K562 (cell line): Measurements from ENCODE around the gene SRRD. TPM values are rescaled to one million over a fixed set of nuclear protein-coding genes. Genes with fewer than 3 reads are reported as not detected.
"Not testable (repeated sequence)": the region's sequence is repeated elsewhere in the genome, so short reads cannot be mapped to it uniquely, and the experiment has no call there.

Experiments used
- ATAC-seq: fragments of 200-7000 bp; cut with Tn5 transposase; 3 replicates; pipeline ENCODE4 v1.9.1; 2020; ENCODE audit warnings: moderate library complexity
- BruUV-seq: library from RNA; stranded (reverse); fragments of 400-500 nt; replicated peaks from 2 replicates; lab custom pipeline; 2021; lab: Mats Ljungman, UMichigan
- CTCF ChIA-PET: fragments of 300-600 bp; formaldehyde crosslinking; extraction: SDS; loops from one replicate; lab custom pipeline; 2021; ENCODE audit warnings: low intra/inter-chr PET ratio; lab: Yijun Ruan, JAX
- POLR2A ChIA-PET: fragments of 300-600, 350-650 bp; sonication (Branson Sonifier 250); formaldehyde crosslinking; extraction: SDS; loops from one replicate; lab custom pipeline; 2021; ENCODE audit warnings: antibody characterized with exemption, inconsistent platforms; lab: Yijun Ruan, JAX
- DNase-seq, 4 experiments: peaks; one replicate each; pipeline versions ENCODE4 v3.0.0 to v3.0.0-alpha.2; 2011 to 2018; ENCODE audit warnings: low spot score in 3 of 4, mixed read lengths in 3 of 4; ENCODE audit errors: extremely low read depth in 1 of 4
- FAIRE-seq: peaks from 2 replicates; lab custom pipeline; 2011; peaks lifted over from hg19 to GRCh38; lab: Jason Lieb, UNC
- H2AFZ ChIP-seq: 2 replicates; pipeline ENCODE4 v1.6.0; 2011; ENCODE audit warnings: low read depth, low read length, control low read depth, inconsistent platforms
- H3K27ac ChIP-seq: fragments of 200-600 bp; 3 replicates; pipeline ENCODE4 v1.8.0; 2011; ENCODE audit warnings: low read depth, mild to moderate bottlenecking, control low read depth, inconsistent platforms, low read length, moderate library complexity, mixed read lengths; ENCODE audit errors: extremely low read depth
- H3K27me3 ChIP-seq, 2 experiments: fragments of 300-600 bp in 1 of 2; 2 replicates in 1 of 2; 3 replicates in 1 of 2; pipeline versions ENCODE4 v1.6.0 to v1.8.0; 2011; ENCODE audit warnings: inconsistent platforms in 2 of 2, low read length in 2 of 2, mild to moderate bottlenecking in 1 of 2, mixed read lengths in 1 of 2, moderate library complexity in 1 of 2; ENCODE audit not compliant: control insufficient read depth in 2 of 2, insufficient read depth in 2 of 2
- H3K36me3 ChIP-seq: fragments of 300-600 bp; 3 replicates; pipeline ENCODE4 v1.8.0; 2011; ENCODE audit warnings: mild to moderate bottlenecking, low read length, inconsistent platforms; ENCODE audit not compliant: control insufficient read depth, insufficient read depth
- H3K4me1 ChIP-seq, 2 experiments: fragments of 200-600 bp in 1 of 2; replicated peaks in 1 of 2; 2 replicates in 1 of 2; 3 replicates in 1 of 2; pipeline versions ENCODE4 v1.5.1 to v1.8.0; 2011; ENCODE audit warnings: inconsistent platforms in 2 of 2, low read length in 2 of 2, mild to moderate bottlenecking in 1 of 2, mixed read lengths in 1 of 2, moderate library complexity in 1 of 2; ENCODE audit not compliant: control insufficient read depth in 2 of 2, insufficient read depth in 2 of 2
- H3K4me2 ChIP-seq: 2 replicates; pipeline ENCODE4 v1.6.1; 2011; ENCODE audit warnings: low read length, control low read depth, inconsistent platforms, mixed read lengths; ENCODE audit not compliant: insufficient read depth
- H3K4me3 ChIP-seq: fragments of 200-600 bp; sonication (generic), shearing (Covaris generic); 2 replicates; pipeline ENCODE4 v1.5.1; 2016; ENCODE audit warnings: control low read depth, inconsistent platforms
- H3K79me2 ChIP-seq: fragments of 200-600 bp; 3 replicates; pipeline ENCODE4 v1.8.0; 2011; ENCODE audit warnings: low read length, inconsistent platforms; ENCODE audit not compliant: control insufficient read depth, insufficient read depth
- H3K9ac ChIP-seq, 2 experiments: 2 replicates each; pipeline versions ENCODE4 v1.6.0 to v1.6.1; 2011; ENCODE audit warnings: low read depth in 2 of 2, low read length in 2 of 2, control low read depth in 1 of 2, inconsistent platforms in 1 of 2, mild to moderate bottlenecking in 1 of 2, mixed read lengths in 1 of 2; ENCODE audit not compliant: insufficient read depth in 1 of 2
- H3K9me1 ChIP-seq: one replicate; pipeline ENCODE4 v1.6.0; 2011; ENCODE audit warnings: inconsistent platforms, mild to moderate bottlenecking, low read length, moderate library complexity; ENCODE audit not compliant: control insufficient read depth, insufficient read depth
- H3K9me3 ChIP-seq: replicated peaks from 2 replicates; pipeline ENCODE4 v1.5.1; 2011; ENCODE audit warnings: low read depth, low read length, inconsistent platforms; ENCODE audit not compliant: control insufficient read depth, insufficient read depth
- H4K20me1 ChIP-seq: replicated peaks from 2 replicates; pipeline ENCODE4 v1.6.1; 2011; ENCODE audit warnings: low read length, inconsistent platforms, mixed read lengths; ENCODE audit not compliant: control insufficient read depth, insufficient read depth
- CBFA2T2 ChIP-seq: fragments of 450-650 bp; conservative IDR thresholded peaks from 2 replicates; pipeline ENCODE4 v1.6.1; 2017; ENCODE audit warnings: mild to moderate bottlenecking
- KAT7 ChIP-seq: sonication (generic); formaldehyde crosslinking; IDR thresholded peaks from 2 replicates; pipeline ENCODE4 v1.8.0; 2022; ENCODE audit warnings: missing genetic modification reagents, mild to moderate bottlenecking, borderline replicate concordance
- NCOA2 ChIP-seq, 2 experiments: fragments of 450-650 bp; IDR thresholded peaks; 2 replicates each; pipeline ENCODE4 v1.6.1; 2018; ENCODE audit warnings: mild to moderate bottlenecking in 2 of 2, moderate library complexity in 1 of 2; ENCODE audit not compliant: partially characterized antibody in 2 of 2
- PHTF2 ChIP-seq: fragments of 250-450 bp; sonication (Bioruptor Pico); IDR thresholded peaks from 2 replicates; pipeline ENCODE4 v1.5.0; 2021; ENCODE audit warnings: mild to moderate bottlenecking
- TCFL5 ChIP-seq: fragments of 250-450 bp; sonication (Bioruptor Pico); conservative IDR thresholded peaks from 2 replicates; pipeline ENCODE4 v1.6.1; 2021; ENCODE audit warnings: mild to moderate bottlenecking, moderate library complexity, matching md5 sums
- ZSCAN32 ChIP-seq: fragments of 450-650 bp; formaldehyde crosslinking; IDR thresholded peaks from 2 replicates; pipeline ENCODE4 v1.4.0; 2020; ENCODE audit warnings: mild to moderate bottlenecking, moderate library complexity
- whole genome bisulfite sequencing: fragments of 100-300 bp; shearing (Covaris generic); methylation state at CpG from one replicate; pipeline ENCODE4 v1.1.6; 2016; ENCODE audit warnings: low coverage, mixed read lengths; ENCODE audit not compliant: insufficient coverage; ENCODE audit errors: missing lambda C conversion rate; 5-methylcytosine and 5-hydroxymethylcytosine counted together
- in situ Hi-C: fragments of 300-500 bp; cut with MboI; formaldehyde crosslinking; loops from 4 replicates; pipeline ENCODE4 v1.15.0; 2018; ENCODE audit warnings: inconsistent platforms, mixed read lengths
- intact Hi-C: fragments of 100-400 bp; cut with micrococcal nuclease; formaldehyde crosslinking; loops from 2 replicates; pipeline ENCODE4 v1.14.2; 2022
- polyA plus RNA-seq, 8 experiments: library from polyadenylated mRNA; depleted of rRNA in 4 of 8; stranded (reverse) in 5 of 8; unstranded in 3 of 8; fragments of >200 nt; fragmentation: Nextera tagmentation in 2 of 8; fragmentation: Illumina TruSeq in 1 of 8; extraction: Ambion mirVana in 2 of 8; extraction: Trizol in 1 of 8; gene quantifications; 2 replicates each; pipeline versions ENCODE4 v1.2.1 to v1.2.3, GENCODE V29; 2011 to 2014; ENCODE audit warnings: inconsistent platforms in 1 of 8, missing spikeins in 1 of 8
- total RNA-seq, 7 experiments: library from RNA; depleted of rRNA in 6 of 7; stranded (reverse); fragments of >200 nt in 6 of 7; fragmentation: Illumina TruSeq in 2 of 7; extraction: Trizol in 2 of 7; gene quantifications; 2 replicates each; pipeline versions ENCODE4 v1.2.1 to v1.2.3, GENCODE V29; 2011 to 2021; ENCODE audit warnings: low replicate concordance in 1 of 7
- TF ChIP-seq, protein P1 (sequence below): fragments of 450-650 bp; conservative IDR thresholded peaks from 2 replicates; pipeline ENCODE4 v1.6.1; 2016; ENCODE audit warnings: missing genetic modification characterization, low read depth, mild to moderate bottlenecking, missing compliant biosample characterization, moderate library complexity

The SRRD gene
- total and polyA plus RNA-seq, 9 of the 15 experiments (the other 6 are each of a cell fraction or from before 2014, with no cell fraction given), result 4.9 to 59.4 (median 34.4) TPM

GRCh38 chr22:26437694-26438392 is 45.8 kb upstream of the SRRD start:
- TF ChIP-seq TCFL5 (CRISPR knock-in tag) (no peak), ZSCAN32 (CRISPR knock-in tag) (no peak), PHTF2 (CRISPR knock-in tag) (no peak), KAT7 (CRISPR knock-in tag) (no peak), NCOA2 (IDR thresholded peaks at IDR 0.05; ENCODE audit: partially characterized antibody in 2 of 2) (no peak), CBFA2T2 (no peak)
- TF ChIP-seq, protein P1, sequence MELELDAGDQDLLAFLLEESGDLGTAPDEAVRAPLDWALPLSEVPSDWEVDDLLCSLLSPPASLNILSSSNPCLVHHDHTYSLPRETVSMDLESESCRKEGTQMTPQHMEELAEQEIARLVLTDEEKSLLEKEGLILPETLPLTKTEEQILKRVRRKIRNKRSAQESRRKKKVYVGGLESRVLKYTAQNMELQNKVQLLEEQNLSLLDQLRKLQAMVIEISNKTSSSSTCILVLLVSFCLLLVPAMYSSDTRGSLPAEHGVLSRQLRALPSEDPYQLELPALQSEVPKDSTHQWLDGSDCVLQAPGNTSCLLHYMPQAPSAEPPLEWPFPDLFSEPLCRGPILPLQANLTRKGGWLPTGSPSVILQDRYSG (tag), result no peak
- TF ChIP-seq, all 486 proteins: peak for 0
- Histone ChIP-seq H3K9me1 (no peaks in the 10 kb centered on the region), H3K4me2 (no peak overlapping the region), H2AFZ (no peak overlapping the region), H3K4me3 (no peak overlapping the region), H4K20me1 (no peaks in the 10 kb centered on the region), H3K4me1 (peaks cover 0 to 17% of the 10 kb centered on the region in 2 experiments; a peak in 3 of 5 replicates), H3K36me3 (no peaks in the 10 kb centered on the region), H3K79me2 (no peaks in the 10 kb centered on the region), H3K9me3 (no peaks in the 10 kb centered on the region), H3K9ac (peak overlapping the region in 1 of 2 experiments; percentile 35; a peak in 1 of 4 replicates), H3K27ac (no peak overlapping the region), H3K27me3 (peaks cover 0 to 2% of the 10 kb centered on the region in 2 experiments; a peak in 3 of 5 replicates)
- DNase-seq (no peak), FAIRE-seq (no peak), ATAC-seq (no peak)
- 70% methylated on average over 11 of the region's 14 CpGs for WGBS
- POLR2A ChIA-PET, result no interaction called here
- in situ Hi-C loops (no loop called here), intact Hi-C loops (no loop called here)
- no TSS peak for BruUV-seq
- CTCF ChIA-PET, result no interaction called here

DNA sequence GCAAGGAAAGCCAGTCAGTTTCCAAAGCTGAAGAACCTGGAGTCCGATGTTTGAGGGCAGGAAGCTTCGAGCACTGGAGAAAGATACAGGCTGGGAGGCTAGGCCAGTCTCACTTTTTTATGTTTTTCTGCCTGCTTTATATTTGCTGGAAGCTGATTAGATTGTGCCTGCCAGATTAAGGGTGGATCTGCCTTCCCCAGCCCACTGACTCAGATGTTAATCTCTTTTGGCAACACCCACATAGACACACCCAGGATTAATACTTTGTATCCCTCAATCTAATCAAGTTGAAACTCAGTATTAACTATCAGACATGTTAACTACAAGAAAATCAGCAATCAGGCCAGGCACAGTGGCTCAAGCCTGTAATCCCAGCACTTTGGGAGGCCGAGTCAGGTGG is 44.9 kb upstream of the SRRD start:
- in situ Hi-C loops, intact Hi-C loops, H3K27ac ChIP-seq, BruUV-seq, FAIRE-seq, H3K36me3 ChIP-seq, H3K9me1 ChIP-seq, H3K4me3 ChIP-seq, H3K27me3 ChIP-seq, DNase-seq, H3K9me3 ChIP-seq, CTCF ChIA-PET, H3K79me2 ChIP-seq, H3K4me2 ChIP-seq, H4K20me1 ChIP-seq, H2AFZ ChIP-seq, H3K9ac ChIP-seq, ATAC-seq: not testable (repeated sequence)
- WGBS, result 24% methylated on average over 3 of the region's 3 CpGs
- POLR2A ChIA-PET, result interaction anchor here (0.6 to 1.3 kb wide), 2 partner anchors 8 kb away, joined by 3 read pairs; no protein-coding TSS in a partner anchor
- H3K4me1 ChIP-seq, result peaks cover 0 to 12% of the 10 kb centered on the region in 2 experiments; a peak in 3 of 5 replicates
